Measurements from ENCODE around the gene TMEM245. TPM values are rescaled to one million over a fixed set of nuclear protein-coding genes. Genes with fewer than 3 reads are reported as not detected.

The TMEM245 gene
- total RNA-seq, 1 experiment from 2014 or later, result 45.5 TPM

DNA sequence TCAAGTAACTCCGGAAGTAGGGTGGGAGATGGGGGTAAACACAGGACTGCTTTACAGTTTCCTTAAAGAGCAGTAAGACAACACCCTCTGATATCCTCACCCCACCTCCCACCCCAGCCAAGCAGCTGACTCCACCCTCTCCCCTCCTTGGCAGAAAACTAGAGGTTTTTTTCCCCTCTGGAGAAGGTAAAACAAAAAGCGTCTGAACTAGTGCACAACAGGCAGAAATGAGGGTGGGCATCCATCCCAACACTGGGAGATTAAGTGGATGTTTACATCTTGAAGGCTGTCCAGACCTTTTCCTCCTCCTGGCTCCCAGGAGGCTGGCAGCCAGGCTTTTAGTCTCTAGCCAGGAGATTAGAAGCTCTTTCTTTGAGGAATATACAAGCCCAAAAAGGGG lies 92.6 kb downstream of the TMEM245 start:
- no peak for DNase-seq (ENCODE audit: low spot score)

GRCh38 chr9:109026306-109026705 lies 93.4 kb downstream of the TMEM245 start:
- DNase-seq (ENCODE audit: low spot score), result no peak

- no peak for DNase-seq (ENCODE audit: low spot score)
These were observed 96.9 kb downstream of the TMEM245 start for GRCh38 chr9:109022873-109023272.

DNA sequence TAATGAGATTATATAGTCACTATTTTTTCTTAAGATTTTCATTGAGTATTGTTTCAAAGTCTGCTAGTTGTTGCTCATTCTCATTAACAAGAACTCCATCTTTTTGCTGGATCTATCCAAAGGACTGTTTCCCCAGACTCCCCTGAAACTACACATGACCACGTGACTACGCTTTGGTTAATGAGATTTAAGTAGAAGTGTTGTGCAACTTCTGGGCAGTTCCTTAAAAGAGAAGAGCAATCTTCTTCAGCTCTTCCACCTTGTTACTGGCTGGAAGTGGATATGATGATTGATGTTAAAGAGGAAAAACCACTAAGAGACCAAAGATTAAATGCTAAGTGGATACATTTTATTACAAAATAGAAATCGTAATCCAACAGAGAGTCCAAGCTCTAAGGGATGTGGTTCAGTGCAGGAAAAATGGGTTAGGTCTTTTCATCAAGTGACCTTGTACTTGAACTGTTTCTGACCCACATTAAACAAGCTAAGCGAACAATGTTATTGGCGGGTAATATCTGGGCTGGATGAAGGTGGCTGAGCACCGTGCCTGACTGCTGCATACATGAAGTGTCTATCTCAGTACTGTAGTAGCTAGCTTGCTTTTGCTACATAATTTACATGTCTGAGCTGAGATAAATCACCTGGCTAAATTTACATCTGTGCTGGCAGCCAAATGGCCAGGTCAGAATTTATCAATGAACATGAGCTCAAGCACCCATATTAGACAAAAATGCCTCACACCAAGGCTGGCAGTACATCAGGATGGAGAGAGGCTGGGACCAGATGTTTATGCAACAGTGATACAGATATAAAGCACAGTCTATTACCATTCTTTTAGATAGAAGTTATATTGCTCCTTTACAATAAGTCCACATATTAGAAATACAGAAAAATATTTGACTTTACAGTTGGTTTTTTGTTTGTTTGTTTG lies 98.9 kb downstream of the TMEM245 start:
- DNase-seq (ENCODE audit: low spot score), result no peak

DNA sequence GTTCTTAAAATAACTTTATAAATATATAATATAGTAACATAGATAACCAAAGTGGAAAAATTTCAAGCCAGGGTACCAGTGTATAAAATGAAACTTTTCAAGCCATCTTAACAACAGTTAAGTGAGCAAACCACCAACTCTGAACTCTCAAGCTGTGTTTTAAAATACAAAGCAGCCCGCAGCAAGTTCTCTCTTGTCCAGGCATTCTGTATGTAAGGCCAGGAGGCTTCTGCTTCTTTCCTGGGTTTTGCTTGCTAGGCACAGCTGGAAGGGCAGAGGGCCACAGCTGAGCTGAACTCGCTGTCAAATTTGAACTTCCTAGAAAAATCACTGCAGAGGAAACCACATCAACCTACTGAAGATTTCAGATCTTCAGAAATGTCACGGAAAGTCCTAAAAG lies 99.6 kb downstream of the TMEM245 start:
- DNase-seq (ENCODE audit: low spot score), result no peak

DNA sequence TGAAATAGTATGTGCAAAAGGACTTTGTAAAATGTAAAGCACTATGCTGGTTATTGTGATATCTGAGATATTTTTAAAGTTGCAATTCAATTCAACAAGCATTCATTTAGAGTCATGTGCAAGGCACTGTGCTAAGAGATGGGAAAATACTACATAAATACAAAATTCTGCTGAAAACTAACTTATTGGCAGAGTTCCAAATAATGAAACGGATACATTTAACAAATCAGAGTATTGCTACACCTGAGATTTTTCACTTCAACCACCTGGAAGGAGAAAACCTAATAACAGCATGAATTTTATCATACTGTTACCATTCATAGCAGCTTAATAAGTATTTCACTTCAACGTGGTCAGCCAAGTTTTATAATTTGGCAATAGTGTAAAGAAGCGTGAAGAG lies 100.3 kb downstream of the TMEM245 start:
- no peak for DNase-seq (ENCODE audit: low spot score)

DNA sequence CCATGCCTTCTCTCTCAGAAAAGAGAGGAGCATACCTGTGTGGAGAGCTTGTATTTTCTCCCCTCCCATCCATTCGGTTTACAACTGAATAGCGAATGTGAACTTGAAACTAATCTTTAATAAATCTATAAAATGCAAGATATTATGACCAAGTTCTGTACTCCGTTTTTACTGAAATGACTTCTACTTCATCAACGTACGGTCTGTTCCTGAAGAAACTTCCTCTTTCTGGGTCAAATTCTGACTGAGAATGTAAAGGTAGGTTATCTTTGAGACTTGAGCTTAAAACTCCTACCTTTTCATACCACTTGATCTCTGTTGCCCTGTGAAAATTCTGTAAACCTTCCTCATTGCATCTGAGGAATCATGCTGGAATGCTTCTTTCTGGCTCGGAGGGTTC lies 102.3 kb downstream of the TMEM245 start:
- no peak for DNase-seq (ENCODE audit: low spot score)

DNA sequence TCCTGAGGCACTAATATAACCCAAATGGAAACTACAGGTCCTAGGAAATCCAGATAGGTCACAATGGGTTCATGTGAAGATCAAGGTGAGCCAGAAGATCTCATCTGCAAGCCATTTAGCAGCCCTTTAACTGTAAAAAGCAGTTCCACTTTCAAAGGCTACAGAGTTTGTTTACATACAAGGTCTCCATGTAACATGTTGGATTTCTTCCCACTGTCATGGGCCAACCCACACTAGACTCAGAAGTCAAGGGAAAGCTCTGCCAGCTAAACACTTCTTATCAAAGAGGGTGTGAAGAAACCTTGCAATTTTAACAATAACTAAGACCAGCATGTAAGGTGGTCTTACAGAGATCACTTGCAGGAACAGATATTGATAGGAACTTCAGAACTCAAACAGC lies 102.7 kb downstream of the TMEM245 start:
- no peak for DNase-seq (ENCODE audit: low spot score)

DNA sequence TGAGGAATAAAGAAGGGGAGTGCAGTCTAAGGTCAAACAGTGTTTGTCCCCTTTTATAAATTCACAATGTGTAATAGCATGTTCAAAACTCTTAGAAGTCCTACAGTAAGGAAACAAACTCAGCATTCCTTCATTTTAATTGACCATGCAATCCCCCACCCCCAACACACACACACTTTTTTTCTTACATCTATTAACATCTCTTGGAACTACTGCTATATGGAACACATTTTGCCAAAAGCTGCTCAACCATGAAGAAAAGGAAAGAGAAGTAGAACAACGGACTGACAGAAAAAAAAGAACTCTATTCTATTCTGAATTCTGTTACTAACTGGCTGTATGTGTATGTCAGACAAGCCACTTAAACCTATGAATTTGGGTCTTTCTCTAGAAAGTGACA lies 103.6 kb downstream of the TMEM245 start:
- no peak for DNase-seq (ENCODE audit: low spot score)

GRCh38 chr9:109014608-109015280 lies 105.0 kb downstream of the TMEM245 start:
- no peak for DNase-seq (ENCODE audit: low spot score)

- DNase-seq (ENCODE audit: low spot score), result no peak
These were observed 105.8 kb downstream of the TMEM245 start for GRCh38 chr9:109013679-109014607.

- DNase-seq (ENCODE audit: low spot score), result peak; percentile 83
These were observed 106.7 kb downstream of the TMEM245 start, which contains the start of gene CTNNAL1 for GRCh38 chr9:109012876-109013678. Gene CTNNAL1 (minus strand): TSS chr9:109013499. CDS start chr9:109013442, 57 bp downstream.

DNA sequence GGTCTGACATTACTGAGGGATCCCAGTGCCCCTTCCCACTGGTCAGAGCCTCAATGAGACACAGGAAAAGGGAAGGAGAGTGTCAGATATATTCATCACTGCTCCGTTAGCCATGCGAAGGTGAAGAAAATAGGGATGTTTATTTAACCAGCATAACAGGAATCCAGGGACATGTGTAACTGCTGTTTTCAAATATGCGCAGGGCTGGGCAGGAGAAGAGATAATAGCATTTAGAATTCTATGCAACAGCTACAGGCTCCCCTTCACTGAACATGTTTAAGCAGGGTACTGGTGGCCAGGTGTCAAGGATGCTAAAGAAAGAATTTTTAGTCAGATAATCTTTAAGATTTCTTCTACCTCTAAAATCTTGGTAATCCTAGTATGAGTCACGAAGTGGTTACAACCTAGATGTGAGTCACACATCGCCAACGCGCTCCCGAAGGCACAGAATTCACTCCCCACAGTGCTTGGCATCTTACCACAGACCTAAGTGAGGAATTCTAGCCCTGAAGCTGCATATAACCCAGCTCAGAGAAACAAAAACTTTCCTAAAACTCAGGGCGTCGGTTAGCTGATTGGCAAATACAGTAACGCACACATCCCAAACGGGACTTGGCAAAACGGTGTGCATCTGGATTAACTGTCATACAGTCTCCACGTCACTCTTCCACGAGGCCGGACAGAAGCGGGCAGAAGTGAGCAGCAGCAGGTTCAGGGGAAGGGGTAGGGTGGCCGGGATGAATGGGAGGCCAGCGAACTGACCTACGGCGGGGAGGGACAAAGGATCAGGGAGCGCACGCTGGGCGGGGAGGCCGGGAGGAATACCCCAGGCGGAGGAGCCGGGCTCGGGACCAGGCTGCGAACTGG lies 107.5 kb downstream of the TMEM245 start:
- peak; percentile 99 for DNase-seq (ENCODE audit: low spot score)

DNA sequence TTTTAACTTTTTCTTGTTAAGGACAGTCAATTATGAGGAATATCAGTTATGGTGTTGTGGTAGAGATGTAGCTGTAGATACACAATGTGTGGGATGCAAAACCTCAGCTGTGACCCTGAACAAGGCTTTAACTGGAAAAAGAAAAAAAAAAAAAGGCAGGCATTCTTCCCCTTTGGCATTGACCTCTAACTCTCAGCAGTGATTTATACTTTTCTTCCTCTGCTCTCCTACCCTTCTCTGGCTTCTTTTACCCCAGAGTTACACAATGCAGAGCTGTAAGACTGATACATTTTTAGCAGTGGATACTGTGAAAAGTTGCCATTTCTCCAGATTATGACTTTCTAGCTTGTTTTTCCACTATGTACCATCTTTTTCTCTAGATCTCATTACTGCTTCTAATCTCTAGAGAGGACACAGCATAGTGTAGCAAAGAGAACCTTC lies 108.5 kb downstream of the TMEM245 start:
- DNase-seq (ENCODE audit: low spot score), result no peak

DNA sequence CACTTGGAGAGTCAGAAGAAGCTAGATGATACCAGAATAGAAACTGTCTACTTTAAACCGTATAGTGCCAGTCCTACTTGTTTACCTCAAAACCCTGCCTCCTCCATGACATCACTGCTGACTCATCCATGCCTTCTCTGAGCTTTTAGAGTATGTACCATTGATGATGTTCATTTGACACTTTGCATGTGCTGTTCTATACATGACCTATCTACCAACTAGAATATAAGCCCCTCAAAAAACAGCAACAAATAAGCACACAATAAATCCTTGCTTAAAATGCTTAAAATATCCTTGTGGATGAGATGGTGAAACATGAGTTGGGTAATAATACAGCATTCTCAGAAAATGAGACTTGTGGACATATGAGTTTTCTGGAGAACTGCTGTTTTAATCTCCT lies 109.0 kb downstream of the TMEM245 start:
- peak; percentile 59 for DNase-seq (ENCODE audit: low spot score)

- DNase-seq (ENCODE audit: low spot score), result no peak
These were observed 114.1 kb downstream of the TMEM245 start for GRCh38 chr9:109005678-109006077.

GRCh38 chr9:109003116-109003515 lies 116.6 kb downstream of the TMEM245 start:
- DNase-seq (ENCODE audit: low spot score), result no peak

GRCh38 chr9:109002141-109002540 lies 117.6 kb downstream of the TMEM245 start:
- no peak for DNase-seq (ENCODE audit: low spot score)

DNA sequence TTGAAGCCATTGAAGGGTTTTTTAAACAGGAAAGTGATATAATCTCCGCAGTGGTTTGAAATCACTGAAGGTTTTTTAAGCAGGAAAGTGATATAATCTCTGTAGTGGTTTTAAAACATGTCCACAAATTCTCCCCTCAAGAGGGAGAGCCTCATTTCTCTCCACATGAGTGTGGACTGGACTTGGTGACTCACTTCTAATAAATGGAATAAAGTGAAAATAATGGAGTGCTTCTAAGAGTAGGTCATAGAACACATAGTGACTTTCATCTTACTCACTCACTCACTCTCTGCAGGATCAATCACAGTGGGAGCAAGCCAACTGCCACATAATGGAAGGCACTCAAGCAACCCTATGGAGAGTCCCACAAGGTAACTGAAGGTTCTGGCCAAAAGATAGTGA lies 118.5 kb downstream of the TMEM245 start:
- DNase-seq (ENCODE audit: low spot score), result peak; percentile 81

- DNase-seq (ENCODE audit: low spot score), result no peak
These were observed 122.6 kb downstream of the TMEM245 start for GRCh38 chr9:108997112-108997511.

Data from A172 (cell line).